DND-41 (cell line): ENCODE data around the gene PTGES.

Experiments
- EZH2 ChIP-seq: IDR thresholded peaks from 3 replicates; pipeline ENCODE4 v1.6.1; 2012; ENCODE audit warnings: borderline replicate concordance, low read depth, mild to moderate bottlenecking, moderate library complexity, low read length, inconsistent platforms; ENCODE audit not compliant: severe bottlenecking
- TF ChIP-seq, protein P1 (sequence below): IDR thresholded peaks from 2 replicates; pipeline ENCODE4 v1.5.1; 2012; ENCODE audit warnings: borderline replicate concordance, low read length, moderate library complexity, mild to moderate bottlenecking; ENCODE audit not compliant: poor library complexity, severe bottlenecking; ENCODE audit errors: extremely low read depth

DNA sequence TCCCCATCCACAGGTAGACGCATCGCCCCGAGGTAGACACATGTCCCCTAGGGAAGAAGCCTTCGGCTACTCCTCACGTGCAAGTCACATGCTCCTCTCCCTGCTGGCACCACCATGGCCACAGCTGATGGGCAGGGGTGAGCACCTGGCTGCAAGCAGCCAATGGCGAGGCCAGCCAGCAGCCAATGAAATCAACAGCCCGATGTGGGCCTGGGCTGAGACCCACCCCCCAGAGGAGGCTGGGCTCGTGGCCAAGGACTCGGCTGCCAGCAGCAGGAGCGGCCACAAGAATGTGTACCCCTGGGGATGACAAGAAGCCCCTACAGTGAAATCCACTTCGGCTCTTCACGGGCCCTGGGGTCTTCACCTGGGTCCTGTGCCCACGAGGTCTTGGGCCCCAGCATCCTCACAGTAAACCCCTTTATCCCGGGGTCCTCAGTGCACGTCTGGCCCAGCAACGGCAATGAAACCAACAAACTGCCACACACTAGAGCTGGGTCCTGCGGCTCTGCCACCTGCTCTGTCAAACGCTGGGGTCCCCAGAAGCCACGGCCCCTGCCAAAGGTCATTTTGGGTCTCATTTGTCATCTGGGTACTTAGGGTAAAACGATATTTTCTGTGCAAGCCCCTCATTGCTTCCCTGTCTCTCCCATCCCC lies 22.1 kb upstream of the PTGES start:
- TF ChIP-seq, protein P1, sequence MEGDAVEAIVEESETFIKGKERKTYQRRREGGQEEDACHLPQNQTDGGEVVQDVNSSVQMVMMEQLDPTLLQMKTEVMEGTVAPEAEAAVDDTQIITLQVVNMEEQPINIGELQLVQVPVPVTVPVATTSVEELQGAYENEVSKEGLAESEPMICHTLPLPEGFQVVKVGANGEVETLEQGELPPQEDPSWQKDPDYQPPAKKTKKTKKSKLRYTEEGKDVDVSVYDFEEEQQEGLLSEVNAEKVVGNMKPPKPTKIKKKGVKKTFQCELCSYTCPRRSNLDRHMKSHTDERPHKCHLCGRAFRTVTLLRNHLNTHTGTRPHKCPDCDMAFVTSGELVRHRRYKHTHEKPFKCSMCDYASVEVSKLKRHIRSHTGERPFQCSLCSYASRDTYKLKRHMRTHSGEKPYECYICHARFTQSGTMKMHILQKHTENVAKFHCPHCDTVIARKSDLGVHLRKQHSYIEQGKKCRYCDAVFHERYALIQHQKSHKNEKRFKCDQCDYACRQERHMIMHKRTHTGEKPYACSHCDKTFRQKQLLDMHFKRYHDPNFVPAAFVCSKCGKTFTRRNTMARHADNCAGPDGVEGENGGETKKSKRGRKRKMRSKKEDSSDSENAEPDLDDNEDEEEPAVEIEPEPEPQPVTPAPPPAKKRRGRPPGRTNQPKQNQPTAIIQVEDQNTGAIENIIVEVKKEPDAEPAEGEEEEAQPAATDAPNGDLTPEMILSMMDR, result no peak
- TF ChIP-seq EZH2, result no peak
